ENCODE measurements around the gene UBE2Q1.

DNA sequence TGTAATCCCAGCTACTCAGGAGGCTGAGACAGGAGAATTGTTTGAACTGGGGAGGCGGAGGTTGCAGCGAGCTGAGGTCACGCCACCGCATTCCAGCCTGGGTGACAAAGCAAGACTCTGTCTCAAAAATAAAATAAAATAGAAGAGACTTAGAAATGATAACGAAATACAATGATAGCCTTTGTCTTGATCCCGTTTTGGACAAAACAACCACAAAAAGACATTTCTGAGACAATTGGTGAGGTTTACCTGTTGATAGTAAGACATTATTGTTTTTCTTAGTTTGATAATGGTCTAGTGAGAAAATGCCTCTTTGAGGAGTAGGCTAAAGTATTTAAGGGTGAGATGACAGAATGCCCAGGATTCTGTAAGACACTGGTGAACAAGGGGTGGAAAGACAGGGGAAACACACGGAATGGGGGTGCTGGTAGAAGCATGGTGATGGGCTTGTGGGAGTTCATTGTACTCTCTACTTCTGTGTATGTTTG lies 44.4 kb downstream of the UBE2Q1 start:
- TF ChIP-seq, protein P1, sequence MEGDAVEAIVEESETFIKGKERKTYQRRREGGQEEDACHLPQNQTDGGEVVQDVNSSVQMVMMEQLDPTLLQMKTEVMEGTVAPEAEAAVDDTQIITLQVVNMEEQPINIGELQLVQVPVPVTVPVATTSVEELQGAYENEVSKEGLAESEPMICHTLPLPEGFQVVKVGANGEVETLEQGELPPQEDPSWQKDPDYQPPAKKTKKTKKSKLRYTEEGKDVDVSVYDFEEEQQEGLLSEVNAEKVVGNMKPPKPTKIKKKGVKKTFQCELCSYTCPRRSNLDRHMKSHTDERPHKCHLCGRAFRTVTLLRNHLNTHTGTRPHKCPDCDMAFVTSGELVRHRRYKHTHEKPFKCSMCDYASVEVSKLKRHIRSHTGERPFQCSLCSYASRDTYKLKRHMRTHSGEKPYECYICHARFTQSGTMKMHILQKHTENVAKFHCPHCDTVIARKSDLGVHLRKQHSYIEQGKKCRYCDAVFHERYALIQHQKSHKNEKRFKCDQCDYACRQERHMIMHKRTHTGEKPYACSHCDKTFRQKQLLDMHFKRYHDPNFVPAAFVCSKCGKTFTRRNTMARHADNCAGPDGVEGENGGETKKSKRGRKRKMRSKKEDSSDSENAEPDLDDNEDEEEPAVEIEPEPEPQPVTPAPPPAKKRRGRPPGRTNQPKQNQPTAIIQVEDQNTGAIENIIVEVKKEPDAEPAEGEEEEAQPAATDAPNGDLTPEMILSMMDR (IDR thresholded peaks at IDR 0.05), result no peak
- no peak for TF ChIP-seq POLR2A (IDR thresholded peaks at IDR 0.05)

Measured in testis (tissue), 2 donors.